ENCODE data around the gene TNIP2.

DNA sequence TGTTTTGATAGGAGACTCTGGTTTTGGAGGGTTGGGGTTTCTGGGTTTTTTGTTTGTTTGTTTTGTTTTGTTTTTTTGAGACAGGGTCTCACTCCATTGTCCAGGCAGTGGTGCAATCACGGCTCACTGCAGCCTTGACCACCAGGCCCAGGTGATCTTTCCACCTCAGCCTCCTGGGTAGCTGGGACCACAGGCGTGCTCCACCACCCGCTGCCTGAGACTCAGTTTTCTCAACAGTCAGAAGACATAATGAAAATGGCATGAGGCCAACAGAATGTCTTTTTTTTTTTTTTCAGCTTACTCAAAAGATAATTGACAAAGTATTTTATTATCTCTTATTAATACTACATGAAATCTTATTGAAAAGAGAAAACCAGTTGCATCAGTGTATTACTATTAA is 32.4 kb downstream of the TNIP2 start:
- TF ChIP-seq, protein P1, sequence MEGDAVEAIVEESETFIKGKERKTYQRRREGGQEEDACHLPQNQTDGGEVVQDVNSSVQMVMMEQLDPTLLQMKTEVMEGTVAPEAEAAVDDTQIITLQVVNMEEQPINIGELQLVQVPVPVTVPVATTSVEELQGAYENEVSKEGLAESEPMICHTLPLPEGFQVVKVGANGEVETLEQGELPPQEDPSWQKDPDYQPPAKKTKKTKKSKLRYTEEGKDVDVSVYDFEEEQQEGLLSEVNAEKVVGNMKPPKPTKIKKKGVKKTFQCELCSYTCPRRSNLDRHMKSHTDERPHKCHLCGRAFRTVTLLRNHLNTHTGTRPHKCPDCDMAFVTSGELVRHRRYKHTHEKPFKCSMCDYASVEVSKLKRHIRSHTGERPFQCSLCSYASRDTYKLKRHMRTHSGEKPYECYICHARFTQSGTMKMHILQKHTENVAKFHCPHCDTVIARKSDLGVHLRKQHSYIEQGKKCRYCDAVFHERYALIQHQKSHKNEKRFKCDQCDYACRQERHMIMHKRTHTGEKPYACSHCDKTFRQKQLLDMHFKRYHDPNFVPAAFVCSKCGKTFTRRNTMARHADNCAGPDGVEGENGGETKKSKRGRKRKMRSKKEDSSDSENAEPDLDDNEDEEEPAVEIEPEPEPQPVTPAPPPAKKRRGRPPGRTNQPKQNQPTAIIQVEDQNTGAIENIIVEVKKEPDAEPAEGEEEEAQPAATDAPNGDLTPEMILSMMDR (IDR thresholded peaks at IDR 0.05) = no peak
- TF ChIP-seq POLR2A (IDR thresholded peaks at IDR 0.05) (no peak), POLR2AphosphoS5 (IDR thresholded peaks at IDR 0.05) (no peak), EP300 (IDR thresholded peaks at IDR 0.05) (no peak)
